Peyer's patch (tissue), 4 donors: ENCODE measurements around the gene KIDINS220.

Experiments used
- POLR2A ChIP-seq, 2 donors: fragments of 450-650 bp; IDR thresholded peaks; one replicate each; pipeline ENCODE4 v1.5.1; 2017; ENCODE audit warnings: antibody characterized with exemption in 2 of 2, mild to moderate bottlenecking in 2 of 2, moderate library complexity in 2 of 2
- TF ChIP-seq, protein P1 (sequence below), 6 experiments: fragments of 450-650 bp in 4 of 6; fragments of 200-600 bp in 2 of 6; sonication (generic) in 1 of 6; IDR thresholded peaks; one replicate each; pipeline ENCODE4 v1.5.1; 2017 to 2019; ENCODE audit warnings: antibody characterized with exemption in 6 of 6, mild to moderate bottlenecking in 3 of 6, moderate library complexity in 1 of 6

- no peak for TF ChIP-seq POLR2A (IDR thresholded peaks at IDR 0.05)
- TF ChIP-seq, protein P1, sequence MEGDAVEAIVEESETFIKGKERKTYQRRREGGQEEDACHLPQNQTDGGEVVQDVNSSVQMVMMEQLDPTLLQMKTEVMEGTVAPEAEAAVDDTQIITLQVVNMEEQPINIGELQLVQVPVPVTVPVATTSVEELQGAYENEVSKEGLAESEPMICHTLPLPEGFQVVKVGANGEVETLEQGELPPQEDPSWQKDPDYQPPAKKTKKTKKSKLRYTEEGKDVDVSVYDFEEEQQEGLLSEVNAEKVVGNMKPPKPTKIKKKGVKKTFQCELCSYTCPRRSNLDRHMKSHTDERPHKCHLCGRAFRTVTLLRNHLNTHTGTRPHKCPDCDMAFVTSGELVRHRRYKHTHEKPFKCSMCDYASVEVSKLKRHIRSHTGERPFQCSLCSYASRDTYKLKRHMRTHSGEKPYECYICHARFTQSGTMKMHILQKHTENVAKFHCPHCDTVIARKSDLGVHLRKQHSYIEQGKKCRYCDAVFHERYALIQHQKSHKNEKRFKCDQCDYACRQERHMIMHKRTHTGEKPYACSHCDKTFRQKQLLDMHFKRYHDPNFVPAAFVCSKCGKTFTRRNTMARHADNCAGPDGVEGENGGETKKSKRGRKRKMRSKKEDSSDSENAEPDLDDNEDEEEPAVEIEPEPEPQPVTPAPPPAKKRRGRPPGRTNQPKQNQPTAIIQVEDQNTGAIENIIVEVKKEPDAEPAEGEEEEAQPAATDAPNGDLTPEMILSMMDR (IDR thresholded peaks at IDR 0.05), result no peak
These were observed 39.7 kb downstream of the KIDINS220 start for GRCh38 chr2:8797682-8798081.
